Lung (tissue), 12 donors: ENCODE measurements around the gene CD47. TPM values are rescaled to one million over a fixed set of nuclear protein-coding genes. Genes with fewer than 3 reads are reported as not detected.

Source experiments
- ATAC-seq: fragments of 200-7000 bp; cut with Tn5 transposase; one replicate; pipeline ENCODE4 v1.9.1; 2020; ENCODE audit warnings: moderate number of reproducible peaks; ENCODE audit not compliant: insufficient read depth, low FRiP score
- DNase-seq, 3 donors: peaks; one replicate each; pipeline ENCODE4 v3.0.0-alpha.2; 2013 to 2017
- H3K27ac ChIP-seq, 2 donors: one replicate each; pipeline ENCODE4 v1.5.1; 2013; ENCODE audit warnings: mild to moderate bottlenecking in 2 of 2, moderate library complexity in 2 of 2, control low read depth in 1 of 2, inconsistent platforms in 1 of 2, low read depth in 1 of 2, low read length in 1 of 2
- H3K27me3 ChIP-seq, 3 donors: one replicate each; pipeline ENCODE4 v1.5.1; 2013; ENCODE audit warnings: low read length in 2 of 3; ENCODE audit not compliant: control insufficient read depth in 3 of 3, insufficient read depth in 3 of 3
- H3K36me3 ChIP-seq, 4 donors: one replicate each; pipeline ENCODE4 v1.5.1; 2013; ENCODE audit warnings: low read length in 4 of 4, mild to moderate bottlenecking in 1 of 4, moderate library complexity in 1 of 4; ENCODE audit not compliant: control insufficient read depth in 4 of 4, insufficient read depth in 4 of 4
- H3K4me1 ChIP-seq, 5 donors: one replicate each; pipeline ENCODE4 v1.5.1; 2013; ENCODE audit warnings: low read length in 5 of 5, mild to moderate bottlenecking in 2 of 5, moderate library complexity in 1 of 5; ENCODE audit not compliant: control insufficient read depth in 5 of 5, insufficient read depth in 5 of 5
- H3K4me3 ChIP-seq: one replicate; pipeline ENCODE4 v1.5.1; 2013; ENCODE audit warnings: mild to moderate bottlenecking, control low read depth, moderate library complexity
- H3K9ac ChIP-seq, 2 donors: one replicate each; pipeline ENCODE4 v1.5.1; 2013; ENCODE audit warnings: low read length in 2 of 2, control low read depth in 1 of 2; ENCODE audit not compliant: insufficient read depth in 1 of 2
- H3K9me3 ChIP-seq, 4 donors: one replicate each; pipeline ENCODE4 v1.5.1; 2013; ENCODE audit warnings: low read length in 3 of 4, mild to moderate bottlenecking in 1 of 4, moderate library complexity in 1 of 4; ENCODE audit not compliant: control insufficient read depth in 4 of 4, insufficient read depth in 3 of 4
- CTCF ChIP-seq: IDR thresholded peaks from 2 replicates; pipeline ENCODE4 v1.5.1; 2012; ENCODE audit warnings: mild to moderate bottlenecking; ENCODE audit errors: control extremely low read depth, extremely low read depth
- WGBS, 2 donors: extraction: QIAGEN DNeasy Blood & Tissue Kit; methylation state at CpG; one replicate each; pipeline ENCODE4 v1.1.7; 2013; 5-methylcytosine and 5-hydroxymethylcytosine counted together
- polyA plus RNA-seq, 2 donors: library from polyadenylated mRNA; stranded (reverse); fragments of 200-250 nt; gene quantifications; one replicate each; pipeline ENCODE4 v1.2.1, GENCODE V29; 2013
- total RNA-seq, 2 donors: library from RNA; depleted of rRNA in 1 of 2; stranded (reverse); fragments of >200 nt in 1 of 2; gene quantifications; one replicate each; pipeline ENCODE4 v1.2.1, GENCODE V29; 2014 to 2021
- donor health status: control.
- donor health status: control.
- donor health status: Bipolar disorder and iron deficiency.
- donor health status: healthy.
- donor health status: DM: yes; HTN: yes; CAD: no.

The CD47 gene
- total and polyA plus RNA-seq, 4 donors = 115 to 410 (median 133) TPM

- ATAC-seq = no peak
- no peak for TF ChIP-seq CTCF
Observed at GRCh38 chr3:108122276-108122675, 31.4 kb upstream of the CD47 start.

GRCh38 chr3:108119398-108120104, 28.7 kb upstream of the CD47 start:
- no peak for ATAC-seq
- no peak for DNase-seq
- no peaks in the 10 kb centered on the region for H3K9me3 ChIP-seq
- H3K36me3 ChIP-seq = no peaks in the 10 kb centered on the region
- H3K27me3 ChIP-seq = no peaks in the 10 kb centered on the region
- H3K27ac ChIP-seq = no peak overlapping the region
- TF ChIP-seq CTCF = no peak
- WGBS, 2 donors = 70 to 86% methylated on average over 3 of the region's 3 CpGs
- no peak overlapping the region for H3K9ac ChIP-seq
- no peaks in the 10 kb centered on the region for H3K4me1 ChIP-seq
- no peak overlapping the region for H3K4me3 ChIP-seq

More at GRCh38 chr3:108122276-108122675, 31.4 kb upstream of the CD47 start:
- Histone ChIP-seq H3K9ac (no peak overlapping the region), H3K9me3 (no peaks in the 10 kb centered on the region), H3K27me3 (no peaks in the 10 kb centered on the region), H3K27ac (no peak overlapping the region), H3K4me1 (peaks cover 0 to 5% (median 0%) of the 10 kb centered on the region in 5 donors), H3K36me3 (no peaks in the 10 kb centered on the region), H3K4me3 (no peak overlapping the region)
- 80 to 88% methylated on average over 3 of the region's 3 CpGs for WGBS, 2 donors
- DNase-seq = no peak

- Histone ChIP-seq H3K27me3 (no peaks in the 10 kb centered on the region), H3K4me1 (no peaks in the 10 kb centered on the region), H3K9ac (no peak overlapping the region), H3K36me3 (no peaks in the 10 kb centered on the region), H3K27ac (no peak overlapping the region), H3K9me3 (no peaks in the 10 kb centered on the region), H3K4me3 (no peak overlapping the region)
- no peak for DNase-seq
- no peak for TF ChIP-seq CTCF
- WGBS, 2 donors = 78 to 82% methylated on average over 6 of the region's 6 CpGs
- ATAC-seq = no peak
Observed at GRCh38 chr3:108118038-108118768, 27.4 kb upstream of the CD47 start.
